ENCODE results near the gene SLCO1B3.

Gene SLCO1B3

DNA sequence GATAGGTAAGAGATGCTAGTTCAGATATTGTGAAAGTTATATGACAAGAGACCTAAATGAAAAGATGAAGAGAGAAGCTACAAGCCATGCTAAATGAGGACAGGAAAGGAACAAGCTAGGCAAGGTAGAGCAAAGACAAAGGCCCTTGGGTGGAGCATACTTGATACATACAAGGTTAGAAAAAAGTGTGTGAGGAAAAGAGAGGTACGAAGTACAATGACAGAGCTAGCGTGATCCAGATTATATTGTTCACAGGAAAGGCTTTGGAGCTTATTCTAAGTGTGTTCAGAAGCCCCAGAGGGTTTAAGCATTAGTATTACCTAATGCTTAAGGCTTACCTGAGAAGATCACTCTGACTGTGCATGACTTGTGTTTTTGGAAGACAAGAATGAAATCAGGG lies 75.0 kb downstream of the SLCO1B3 start:
- no peak for DNase-seq

DNA sequence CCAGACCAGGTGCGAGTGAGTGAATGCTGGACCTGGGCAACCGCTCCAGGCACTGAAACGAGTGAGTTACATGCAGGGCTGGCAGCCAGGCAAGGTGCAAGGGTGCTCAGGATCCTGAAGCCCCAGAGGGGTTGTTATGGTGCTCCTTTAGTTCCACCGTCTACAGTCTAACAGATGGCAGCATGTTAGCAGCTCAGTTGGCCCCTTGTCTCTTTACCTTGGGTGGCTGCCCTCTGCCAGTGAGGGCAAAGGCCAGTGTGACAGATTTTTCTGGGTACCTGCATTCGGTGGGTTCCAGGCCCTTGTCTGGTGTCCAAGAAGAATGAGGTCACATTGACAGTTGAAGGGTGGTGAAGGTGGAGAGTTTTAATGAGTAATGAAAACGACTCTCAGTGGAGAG lies 106.8 kb downstream of the SLCO1B3 start:
- DNase-seq, result no peak

DNA sequence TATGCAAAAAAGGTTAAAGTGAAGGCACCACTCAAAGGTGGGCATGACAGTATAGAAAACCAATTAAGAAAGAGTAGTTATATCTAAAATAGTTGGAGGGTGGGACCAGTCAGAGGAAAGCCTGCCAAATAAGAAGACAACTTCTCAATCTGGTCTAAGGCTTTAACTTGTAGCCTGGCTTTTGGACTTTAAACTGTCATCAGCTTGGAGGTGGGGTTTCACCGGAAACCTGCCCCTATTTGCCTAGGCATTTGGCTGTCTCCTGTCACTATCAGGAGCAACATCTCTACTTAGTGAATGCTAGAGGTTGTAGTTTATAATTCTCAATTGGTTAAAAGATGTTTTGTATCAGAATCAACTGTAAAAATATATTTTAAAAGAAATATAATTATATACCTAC lies 107.3 kb downstream of the SLCO1B3 start:
- no peak for DNase-seq

DNA sequence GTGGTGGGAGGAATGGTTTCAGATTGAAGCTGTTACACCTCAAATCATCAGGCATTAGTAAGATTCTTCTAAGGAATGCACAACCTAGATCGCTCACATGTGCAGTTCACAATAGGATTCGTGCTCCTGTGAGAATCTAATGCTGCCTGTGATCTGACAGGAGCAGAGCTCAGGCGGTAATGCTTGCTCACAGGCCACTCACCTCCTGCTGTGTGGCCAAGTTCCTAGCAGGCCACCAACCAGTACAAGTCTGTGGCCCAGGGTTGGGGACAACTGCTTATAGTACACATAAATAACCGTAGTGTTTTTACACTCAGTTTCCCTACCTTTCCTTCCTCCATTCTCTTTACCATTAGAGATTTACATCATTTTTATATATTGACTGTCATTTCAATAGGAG lies 121.4 kb downstream of the SLCO1B3 start:
- no peak for DNase-seq

DNA sequence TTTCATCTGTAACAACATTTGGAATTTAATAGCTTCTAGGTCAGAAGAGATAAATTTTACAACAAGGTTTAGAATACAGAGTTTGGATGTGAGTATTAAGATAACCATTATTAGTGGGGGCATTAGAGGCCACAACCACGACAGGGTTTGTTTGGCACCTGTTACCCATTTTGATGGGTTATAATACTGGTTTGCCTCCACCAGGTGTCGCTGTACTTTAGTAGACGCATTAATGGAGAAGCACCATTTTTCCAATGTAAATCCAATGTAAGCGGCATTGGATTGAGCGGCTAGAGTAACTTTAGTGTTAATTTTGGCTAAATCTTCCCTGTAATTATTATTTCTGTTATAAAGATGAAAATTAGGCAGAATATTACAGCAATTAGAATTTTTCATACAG lies 136.2 kb downstream of the SLCO1B3 start:
- DNase-seq, result no peak

DNA sequence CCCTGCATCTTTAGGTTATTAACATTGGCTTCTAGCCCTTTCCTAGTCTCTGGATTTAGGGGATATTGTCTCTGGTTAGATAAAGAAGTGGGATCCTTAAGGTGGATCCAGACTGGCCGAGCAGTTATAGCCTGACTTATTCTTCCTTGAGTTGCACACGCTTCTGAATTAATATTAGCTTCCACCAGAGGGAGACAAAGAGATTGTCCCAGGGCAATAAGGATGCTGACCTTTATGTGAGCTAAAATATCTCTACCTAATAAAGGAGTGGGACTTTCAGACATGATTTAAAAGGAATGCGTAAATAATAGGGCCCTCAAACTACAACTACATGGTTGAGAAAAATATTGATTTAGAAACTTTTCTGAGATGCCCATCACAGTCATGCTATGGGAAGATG lies 139.7 kb downstream of the SLCO1B3 start:
- no peak for DNase-seq

DNA sequence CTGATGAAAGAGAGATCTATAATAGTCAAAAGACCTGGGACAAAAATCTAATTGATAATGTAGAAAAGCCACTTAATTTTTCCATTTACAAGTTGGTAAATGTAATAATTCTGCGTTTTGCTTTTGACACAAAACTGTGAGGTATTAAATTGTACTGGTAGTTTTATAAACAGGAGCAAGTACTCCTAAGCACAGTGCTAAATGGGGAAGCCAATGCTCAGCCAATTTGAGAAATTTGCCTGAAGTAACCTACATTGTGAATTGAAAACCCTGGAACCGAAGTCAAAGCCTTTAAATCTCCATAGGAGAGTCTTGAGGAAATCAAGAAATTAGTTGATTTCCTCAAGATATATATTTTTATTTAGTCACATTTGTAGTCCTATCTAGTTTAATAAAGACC lies 152.8 kb downstream of the SLCO1B3 start:
- DNase-seq, result no peak

DNA sequence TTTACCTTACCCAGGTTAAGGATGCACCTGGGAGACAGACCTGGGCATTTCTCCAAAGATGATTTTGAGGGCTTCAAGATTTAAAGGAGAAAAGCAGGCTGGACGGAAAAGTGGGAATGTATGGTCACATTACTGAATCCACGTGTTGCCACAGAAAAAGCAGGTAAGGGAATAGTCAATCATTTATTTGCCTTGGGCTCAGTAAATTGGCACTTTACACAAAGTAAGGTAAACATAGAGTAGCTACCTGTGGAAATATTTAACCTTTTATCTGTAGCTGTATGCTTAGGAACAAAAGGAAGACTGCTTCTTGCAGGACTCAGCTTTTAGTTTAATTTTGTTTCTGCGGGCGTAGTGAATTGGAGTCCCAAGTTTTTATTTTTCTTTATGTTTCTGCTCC lies 153.3 kb downstream of the SLCO1B3 start:
- no peak for DNase-seq
